Smooth muscle cell (in vitro differentiated cells): ENCODE data around the gene EDAR. TPM values are rescaled to one million over a fixed set of nuclear protein-coding genes. Genes with fewer than 3 reads are reported as not detected.

Experiments used
- DNase-seq: peaks from one replicate; lab custom pipeline; 2025; ENCODE audit not compliant: unreplicated experiment; lab: John Stamatoyannopoulos, UW
- H2AFZ ChIP-seq: fragments of 200-600 bp; sonication (generic); 2 replicates; pipeline ENCODE4 v1.6.0; 2016; ENCODE audit warnings: antibody characterized with exemption, low read depth, mild to moderate bottlenecking
- H3F3A ChIP-seq: fragments of 200-600 bp; sonication (generic); 2 replicates; pipeline ENCODE4 v1.6.0; 2017; ENCODE audit warnings: antibody characterized with exemption, low read depth
- H3K27ac ChIP-seq: fragments of 200-600 bp; sonication (generic); 2 replicates; pipeline ENCODE4 v1.5.1; 2016; ENCODE audit warnings: low read depth, mild to moderate bottlenecking
- H3K27me3 ChIP-seq: fragments of 200-600 bp; sonication (generic); 2 replicates; pipeline ENCODE4 v1.6.1; 2016; ENCODE audit warnings: low read depth, mild to moderate bottlenecking
- H3K36me3 ChIP-seq: fragments of 200-600 bp; sonication (generic); 2 replicates; pipeline ENCODE4 v1.5.1; 2016; ENCODE audit warnings: low read depth
- H3K4me1 ChIP-seq: fragments of 200-600 bp; sonication (generic); 2 replicates; pipeline ENCODE4 v1.5.1; 2016; ENCODE audit warnings: low read depth
- H3K4me2 ChIP-seq: fragments of 200-600 bp; sonication (generic); 2 replicates; pipeline ENCODE4 v1.6.0; 2016; ENCODE audit warnings: mild to moderate bottlenecking
- H3K4me3 ChIP-seq: fragments of 200-600 bp; sonication (generic); 2 replicates; pipeline ENCODE4 v1.5.1; 2016; ENCODE audit warnings: mild to moderate bottlenecking
- H3K79me2 ChIP-seq: fragments of 200-600 bp; sonication (generic); 2 replicates; pipeline ENCODE4 v1.6.0; 2016; ENCODE audit warnings: low read depth, mild to moderate bottlenecking
- H3K9ac ChIP-seq: fragments of 200-600 bp; sonication (generic); 2 replicates; pipeline ENCODE4 v1.6.0; 2016; ENCODE audit warnings: low read depth
- H3K9me3 ChIP-seq: fragments of 200-600 bp; sonication (generic); replicated peaks from 2 replicates; pipeline ENCODE4 v1.5.1; 2016; ENCODE audit warnings: low read depth
- H4K20me1 ChIP-seq: fragments of 200-600 bp; sonication (generic); 2 replicates; pipeline ENCODE4 v1.6.0; 2016; ENCODE audit warnings: low read depth
- CTCF ChIP-seq: fragments of 200-600 bp; sonication (generic); IDR thresholded peaks from 2 replicates; pipeline ENCODE4 v1.5.1; 2017; ENCODE audit warnings: borderline replicate concordance, mild to moderate bottlenecking, antibody characterized with exemption; ENCODE audit not compliant: insufficient read depth, poor library complexity, severe bottlenecking
- WGBS: methylation state at CpG from one replicate; pipeline ENCODE4 v1.1.7; 2016; ENCODE audit warnings: low lambda C conversion rate; 5-methylcytosine and 5-hydroxymethylcytosine counted together
- polyA plus RNA-seq: library from polyadenylated mRNA; unstranded; fragments of >200 nt; fragmentation: Nextera tagmentation; extraction: Ambion mirVana; gene quantifications from 2 replicates; pipeline ENCODE4 v1.2.1, GENCODE V29; 2016
- total RNA-seq: library from RNA; depleted of rRNA; stranded (reverse); fragments of >200 nt; gene quantifications from 2 replicates; pipeline ENCODE4 v1.2.3, GENCODE V29; 2014

Gene EDAR
- total and polyA plus RNA-seq, 2 experiments from 2014 or later: 0.09 TPM; not detected in 1

GRCh38 chr2:108905176-108905575 lies 83.8 kb downstream of the EDAR start:
- Histone ChIP-seq H3K36me3 (no peaks in the 10 kb centered on the region), H2AFZ (no peak overlapping the region), H3K4me1 (no peaks in the 10 kb centered on the region), H3F3A (no peaks in the 10 kb centered on the region), H3K79me2 (no peaks in the 10 kb centered on the region), H3K27ac (no peak overlapping the region), H3K27me3 (no peaks in the 10 kb centered on the region), H3K4me3 (no peak overlapping the region), H4K20me1 (no peaks in the 10 kb centered on the region), H3K4me2 (no peak overlapping the region), H3K9ac (no peak overlapping the region), H3K9me3 (no peaks in the 10 kb centered on the region)
- WGBS: 88% methylated on average over 3 of the region's 3 CpGs
- no peak for DNase-seq
- no peak for TF ChIP-seq CTCF

GRCh38 chr2:108904680-108905079 lies 84.3 kb downstream of the EDAR start:
- WGBS: 86% methylated on average over 3 of the region's 3 CpGs
- TF ChIP-seq CTCF: no peak

GRCh38 chr2:108898315-108899082 lies 90.5 kb downstream of the EDAR start:
- H3K9ac ChIP-seq: no peak overlapping the region
- H3K27ac ChIP-seq: no peak overlapping the region
- no peak for TF ChIP-seq CTCF
- H2AFZ ChIP-seq: no peak overlapping the region
- no peak overlapping the region for H3K4me3 ChIP-seq
- no peaks in the 10 kb centered on the region for H3K36me3 ChIP-seq
- no peaks in the 10 kb centered on the region for H3K4me1 ChIP-seq
- H3K4me2 ChIP-seq: no peak overlapping the region
- no peaks in the 10 kb centered on the region for H3F3A ChIP-seq
- no peaks in the 10 kb centered on the region for H3K79me2 ChIP-seq
- no peaks in the 10 kb centered on the region for H3K9me3 ChIP-seq
- WGBS: 76% methylated on average over 1 of the region's 1 CpG
- H4K20me1 ChIP-seq: no peaks in the 10 kb centered on the region
- no peak for DNase-seq
- no peaks in the 10 kb centered on the region for H3K27me3 ChIP-seq

More at GRCh38 chr2:108904680-108905079, 84.3 kb downstream of the EDAR start:
- no peaks in the 10 kb centered on the region for H3F3A ChIP-seq
- no peak overlapping the region for H2AFZ ChIP-seq
- H3K79me2 ChIP-seq: no peaks in the 10 kb centered on the region
- H3K4me2 ChIP-seq: no peak overlapping the region
- no peaks in the 10 kb centered on the region for H3K9me3 ChIP-seq
- H3K27me3 ChIP-seq: no peaks in the 10 kb centered on the region
- DNase-seq: no peak
- H3K36me3 ChIP-seq: no peaks in the 10 kb centered on the region
- H3K27ac ChIP-seq: no peak overlapping the region
- no peaks in the 10 kb centered on the region for H4K20me1 ChIP-seq
- H3K4me3 ChIP-seq: no peak overlapping the region
- no peaks in the 10 kb centered on the region for H3K4me1 ChIP-seq
- no peak overlapping the region for H3K9ac ChIP-seq

- Histone ChIP-seq H3K36me3 (no peaks in the 10 kb centered on the region), H3K4me1 (no peaks in the 10 kb centered on the region), H3K27me3 (no peaks in the 10 kb centered on the region), H3K79me2 (no peaks in the 10 kb centered on the region), H3K9me3 (no peaks in the 10 kb centered on the region), H3F3A (no peaks in the 10 kb centered on the region), H4K20me1 (no peaks in the 10 kb centered on the region), H3K4me3 (no peak overlapping the region), H2AFZ (no peak overlapping the region), H3K4me2 (no peak overlapping the region), H3K9ac (no peak overlapping the region), H3K27ac (no peak overlapping the region)
- DNase-seq: no peak
- 95% methylated on average over 13 of the region's 13 CpGs for whole genome bisulfite sequencing
- no peak for TF ChIP-seq CTCF
These were observed 92.3 kb downstream of the EDAR start for GRCh38 chr2:108896741-108897140.
